CD4-positive, alpha-beta memory T cell (primary cell): Measurements from ENCODE around the gene HVCN1. TPM values are rescaled to one million over a fixed set of nuclear protein-coding genes. Genes with fewer than 3 reads are reported as not detected.

ENCODE experiments used
- CTCF ChIA-PET: fragments of 350-600 bp; sonication (Branson Sonifier 250); formaldehyde crosslinking; loops from one replicate; lab custom pipeline; 2021; ENCODE audit warnings: inconsistent platforms; ENCODE audit not compliant: partially characterized antibody; lab: Charles Lee
- POLR2A ChIA-PET: fragments of 350-600 bp; sonication (Branson Sonifier 250); formaldehyde crosslinking; loops from one replicate; lab custom pipeline; 2021; ENCODE audit not compliant: partially characterized antibody; lab: Charles Lee
- DNase-seq, 5 donors: peaks; one replicate each; pipeline versions ENCODE4 v3.0.0 to v3.0.0-alpha.2; 2020 to 2022; ENCODE audit warnings: mixed read lengths in 1 of 5
- H3K27ac ChIP-seq: one replicate; pipeline ENCODE4 v1.7.0; 2013; ENCODE audit warnings: low read depth, low read length
- H3K27me3 ChIP-seq: 2 replicates; pipeline ENCODE4 v1.7.0; 2013; ENCODE audit warnings: mild to moderate bottlenecking, low read length, moderate library complexity; ENCODE audit not compliant: insufficient read depth
- H3K36me3 ChIP-seq: 2 replicates; pipeline ENCODE4 v1.7.0; 2013; ENCODE audit warnings: mild to moderate bottlenecking, low read length, moderate library complexity; ENCODE audit not compliant: insufficient read depth
- H3K4me1 ChIP-seq: 2 replicates; pipeline ENCODE4 v1.7.0; 2013; ENCODE audit warnings: mild to moderate bottlenecking, low read length, moderate library complexity; ENCODE audit not compliant: insufficient read depth
- H3K4me3 ChIP-seq, 2 donors: one replicate each; pipeline ENCODE4 v1.7.0; 2013; ENCODE audit warnings: low read length in 2 of 2, mild to moderate bottlenecking in 1 of 2
- H3K9me3 ChIP-seq, 2 donors: one replicate each; pipeline ENCODE4 v1.7.0; 2013; ENCODE audit warnings: low read length in 2 of 2, control low read depth in 1 of 2; ENCODE audit not compliant: control insufficient read depth in 1 of 2
- H3K27ac Mint-ChIP-seq, 7 donors: one replicate each; pipeline ENCODE4 v1.8.0; 2020 to 2021; ENCODE audit warnings: mixed read lengths in 7 of 7, mild to moderate bottlenecking in 6 of 7, inconsistent platforms in 3 of 7, moderate library complexity in 3 of 7
- H3K27me3 Mint-ChIP-seq, 2 donors: one replicate each; pipeline ENCODE4 v1.8.0; 2020 to 2021; ENCODE audit warnings: mixed read lengths in 2 of 2
- H3K36me3 Mint-ChIP-seq, 2 donors: one replicate each; pipeline ENCODE4 v1.8.0; 2020 to 2021; ENCODE audit warnings: mixed read lengths in 2 of 2, inconsistent platforms in 1 of 2, mild to moderate bottlenecking in 1 of 2
- H3K4me1 Mint-ChIP-seq, 4 donors: one replicate each; pipeline ENCODE4 v1.8.0; 2020 to 2021; ENCODE audit warnings: mixed read lengths in 4 of 4, mild to moderate bottlenecking in 1 of 4
- H3K4me3 Mint-ChIP-seq, 8 donors: one replicate each; pipeline ENCODE4 v1.8.0; 2020 to 2021; ENCODE audit warnings: mixed read lengths in 8 of 8, mild to moderate bottlenecking in 7 of 8, moderate library complexity in 6 of 8, inconsistent platforms in 3 of 8
- H3K9me3 Mint-ChIP-seq, 8 donors: one replicate each; pipeline ENCODE4 v1.8.0; 2020 to 2021; ENCODE audit warnings: mixed read lengths in 8 of 8, mild to moderate bottlenecking in 5 of 8, inconsistent platforms in 3 of 8, moderate library complexity in 1 of 8
- intact Hi-C: fragments of 100-400 bp; cut with micrococcal nuclease; formaldehyde crosslinking; loops from one replicate; pipeline ENCODE4 v1.15.1; 2023
- polyA plus RNA-seq, 2 donors: library from polyadenylated mRNA; unstranded; fragments of 300-500 nt; fragmentation: Illumina TruSeq; gene quantifications; one replicate each; pipeline ENCODE4 v1.2.3, GENCODE V29; 2021
- total RNA-seq, 2 experiments: library from RNA; stranded (reverse); gene quantifications; one replicate each; pipeline ENCODE4 v1.2.3, GENCODE V29; 2021

The HVCN1 gene
- total and polyA plus RNA-seq, 4 experiments from 2014 or later, result 6.4 to 16.4 (median 7.6) TPM

DNA sequence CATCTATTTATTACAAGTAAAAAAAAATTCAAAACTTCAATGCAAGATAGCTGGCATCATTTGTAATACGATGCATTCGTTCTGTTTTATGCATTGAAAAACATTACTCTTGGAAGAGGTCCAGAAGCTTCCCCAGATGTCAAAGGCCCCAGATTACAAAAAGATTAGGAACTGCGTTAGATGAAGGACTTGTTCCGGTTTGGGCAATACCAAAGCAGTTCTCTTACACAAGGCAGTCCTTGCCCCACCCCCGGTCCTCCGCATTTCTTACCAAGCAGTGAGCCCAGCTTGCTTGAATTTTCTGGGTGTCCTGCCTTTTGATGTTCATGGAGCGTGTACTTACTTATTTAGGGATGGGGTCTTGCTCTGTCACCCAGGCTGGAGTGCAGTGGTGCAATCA lies 4.8 kb upstream of the HVCN1 start:
- Mint-ChIP-seq H3K36me3 (peaks cover 0 to 3% of the 10 kb centered on the region in 2 donors), H3K4me1 (peaks cover 13 to 28% (median 17%) of the 10 kb centered on the region in 4 donors), H3K9me3 (no peaks in the 10 kb centered on the region), H3K4me3 (no peak overlapping the region), H3K27ac (no peak overlapping the region), H3K27me3 (no peaks in the 10 kb centered on the region)
- Histone ChIP-seq H3K36me3 (no peaks in the 10 kb centered on the region), H3K27ac (no peak overlapping the region), H3K4me3 (no peak overlapping the region), H3K27me3 (no peaks in the 10 kb centered on the region), H3K4me1 (peaks cover 21% of the 10 kb centered on the region), H3K9me3 (no peaks in the 10 kb centered on the region)
- CTCF ChIA-PET, result interaction anchor here (0.6 kb wide), 1 partner anchor 189 kb away, joined by 3 read pairs; no protein-coding TSS in a partner anchor
- DNase-seq, result no peak
- intact Hi-C loops, result no loop called here
- POLR2A ChIA-PET, result interaction anchor here (1.0 kb wide), 1 partner anchor 23 kb away, joined by 3 read pairs; no protein-coding TSS in a partner anchor

DNA sequence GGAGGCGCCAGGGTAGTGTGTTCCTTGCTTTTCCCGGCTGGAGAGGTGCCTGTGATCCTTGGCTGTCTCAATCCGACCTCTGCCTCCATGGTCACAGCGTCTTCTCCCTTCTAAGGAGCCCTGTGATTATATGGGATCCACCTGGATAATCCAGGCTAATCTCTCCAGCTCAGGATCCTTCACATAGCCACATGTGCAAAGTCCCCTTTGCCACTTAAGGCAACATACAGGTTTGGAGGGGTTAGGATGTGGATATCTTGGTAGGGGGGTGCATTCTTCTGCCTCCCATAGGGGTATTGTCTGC lies 1.2 kb upstream of the HVCN1 start:
- Mint-ChIP-seq H3K27me3 (peaks cover 0 to 5% of the 10 kb centered on the region in 2 donors), H3K4me1 (peaks cover 15 to 40% (median 26%) of the 10 kb centered on the region in 4 donors), H3K27ac (peak overlapping the region in 5 of 7 donors; percentile 82 to 95 (median 88)), H3K4me3 (peak overlapping the region; percentile 84 to 97 (median 90)), H3K36me3 (peaks cover 3 to 14% of the 10 kb centered on the region in 2 donors), H3K9me3 (peaks cover 0 to 4% (median 0%) of the 10 kb centered on the region in 8 donors)
- intact Hi-C loops, result no loop called here
- H3K36me3 ChIP-seq, result no peaks in the 10 kb centered on the region
- H3K27me3 ChIP-seq, result no peaks in the 10 kb centered on the region
- no peak for DNase-seq
- no peak overlapping the region for H3K4me3 ChIP-seq
- H3K9me3 ChIP-seq, result no peaks in the 10 kb centered on the region
- ChIA-PET CTCF (interaction anchor here (1.2 to 1.4 kb wide), 3 partner anchors 89 to 240 kb away, joined by 3 to 6 read pairs (median 5); partner anchors contain the start of gene ARPC3), POLR2A (interaction anchor here (0.6 to 2.1 kb wide), 12 partner anchors 8 to 291 kb away, joined by 3 to 15 read pairs (median 3); partner anchors contain the start of genes ARPC3 and TCTN1)
- peaks cover 24% of the 10 kb centered on the region for H3K4me1 ChIP-seq
- peak overlapping the region; percentile 63 for H3K27ac ChIP-seq

DNA sequence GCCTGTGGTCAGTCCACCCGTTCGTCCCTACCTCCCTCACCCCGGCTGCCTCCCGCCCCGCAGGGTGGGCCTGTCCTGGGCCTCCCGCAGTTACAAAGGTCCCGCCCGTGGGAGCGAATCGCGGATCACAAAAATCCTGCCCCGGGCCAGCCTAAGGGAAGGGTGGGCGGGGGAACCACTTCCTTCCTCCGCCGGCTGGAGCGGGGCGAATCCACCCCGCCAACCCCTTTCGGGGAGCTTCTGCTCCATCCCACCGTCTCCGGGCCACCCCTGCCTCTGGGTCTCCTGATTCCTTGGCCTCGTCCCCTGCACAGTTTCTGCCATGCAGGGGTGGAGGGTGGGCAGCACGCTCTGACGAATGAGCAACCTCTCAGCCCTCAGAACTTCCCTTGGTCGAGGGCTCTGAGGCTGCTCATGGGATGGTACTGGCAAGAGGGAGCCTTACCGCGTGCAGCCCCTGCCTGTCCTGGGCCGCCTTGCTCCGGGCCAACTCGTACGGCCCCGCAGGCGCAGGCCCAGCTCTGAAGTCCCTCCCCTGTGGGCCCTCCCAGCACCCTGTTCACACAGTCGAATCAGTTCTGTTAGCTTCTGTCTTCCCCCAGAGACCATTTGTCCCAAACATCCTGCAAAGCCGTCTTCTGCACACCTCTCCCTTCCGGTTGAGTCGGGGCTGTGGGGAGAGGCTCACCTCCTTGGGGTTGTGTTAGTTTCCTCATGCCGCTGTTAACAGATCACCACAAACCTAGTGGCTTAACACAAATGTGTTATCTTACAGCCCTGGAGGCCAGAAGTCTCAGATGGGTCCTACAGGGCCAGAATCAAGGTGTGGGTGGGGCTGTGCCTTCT lies 589 bp upstream of the HVCN1 start:
- H3K9me3 ChIP-seq, result no peaks in the 10 kb centered on the region
- H3K27ac ChIP-seq, result peak overlapping the region; percentile 63
- intact Hi-C loops, result no loop called here
- peak; percentile 43 to 62 (median 51) for DNase-seq
- Mint-ChIP-seq H3K27ac (peak overlapping the region; percentile 70 to 95 (median 87)), H3K27me3 (peaks cover 0 to 5% of the 10 kb centered on the region in 2 donors), H3K9me3 (peaks cover 0 to 4% (median 0%) of the 10 kb centered on the region in 8 donors), H3K4me1 (peaks cover 15 to 43% (median 26%) of the 10 kb centered on the region in 4 donors), H3K36me3 (peaks cover 3 to 18% of the 10 kb centered on the region in 2 donors), H3K4me3 (peak overlapping the region; percentile 84 to 97 (median 90))
- H3K4me1 ChIP-seq, result peaks cover 24% of the 10 kb centered on the region
- H3K36me3 ChIP-seq, result no peaks in the 10 kb centered on the region
- no peaks in the 10 kb centered on the region for H3K27me3 ChIP-seq
- CTCF ChIA-PET, result interaction anchor here (0.6 to 1.4 kb wide), 4 partner anchors 8 to 239 kb away, joined by 3 to 6 read pairs (median 4); partner anchors contain the start of gene ARPC3
- peak overlapping the region; percentile 36 to 70 for H3K4me3 ChIP-seq
- POLR2A ChIA-PET, result interaction anchor here (0.6 to 2.1 kb wide), 12 partner anchors 9 to 291 kb away, joined by 3 to 15 read pairs (median 3); partner anchors contain the start of genes ARPC3 and TCTN1

DNA sequence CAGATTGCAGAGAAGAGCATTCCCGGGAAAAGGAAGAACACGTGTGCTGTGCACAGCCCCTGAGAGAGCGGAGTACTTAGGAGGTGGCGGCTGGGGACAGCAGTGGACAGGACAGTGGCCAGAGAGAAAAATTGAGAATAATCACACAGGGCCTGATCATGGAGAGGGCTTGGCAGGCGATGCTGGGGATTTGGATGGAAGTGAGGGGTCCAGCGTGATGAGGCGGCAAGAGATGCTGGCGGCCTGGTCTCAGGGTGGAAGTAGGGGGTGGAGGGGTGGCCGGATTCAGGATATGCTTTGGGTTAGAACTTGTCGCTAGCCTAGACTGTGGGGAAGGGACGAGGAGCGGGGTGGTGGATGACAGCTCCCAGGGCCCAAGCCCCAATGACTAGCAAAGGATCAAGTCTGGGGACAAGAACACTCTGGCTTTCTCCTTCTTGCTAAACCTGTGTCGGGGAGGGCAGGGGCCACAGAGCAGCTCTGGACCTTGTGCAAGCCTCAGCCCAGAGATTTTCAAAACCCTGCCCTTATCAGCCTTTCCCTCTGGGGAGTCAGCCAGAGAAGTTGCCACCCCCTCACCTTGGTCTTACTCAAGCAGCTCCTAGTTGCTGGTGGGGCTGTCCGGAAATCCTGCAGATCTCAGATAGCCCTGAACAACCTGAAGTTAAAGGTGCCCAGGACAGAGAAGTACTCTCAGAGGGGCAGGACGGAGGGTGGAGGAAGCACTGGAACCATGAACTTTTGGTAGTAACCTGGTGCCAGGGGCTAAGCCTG lies 1.3 kb downstream of the HVCN1 start:
- peaks cover 0 to 4% (median 0%) of the 10 kb centered on the region in 8 donors for H3K9me3 Mint-ChIP-seq

DNA sequence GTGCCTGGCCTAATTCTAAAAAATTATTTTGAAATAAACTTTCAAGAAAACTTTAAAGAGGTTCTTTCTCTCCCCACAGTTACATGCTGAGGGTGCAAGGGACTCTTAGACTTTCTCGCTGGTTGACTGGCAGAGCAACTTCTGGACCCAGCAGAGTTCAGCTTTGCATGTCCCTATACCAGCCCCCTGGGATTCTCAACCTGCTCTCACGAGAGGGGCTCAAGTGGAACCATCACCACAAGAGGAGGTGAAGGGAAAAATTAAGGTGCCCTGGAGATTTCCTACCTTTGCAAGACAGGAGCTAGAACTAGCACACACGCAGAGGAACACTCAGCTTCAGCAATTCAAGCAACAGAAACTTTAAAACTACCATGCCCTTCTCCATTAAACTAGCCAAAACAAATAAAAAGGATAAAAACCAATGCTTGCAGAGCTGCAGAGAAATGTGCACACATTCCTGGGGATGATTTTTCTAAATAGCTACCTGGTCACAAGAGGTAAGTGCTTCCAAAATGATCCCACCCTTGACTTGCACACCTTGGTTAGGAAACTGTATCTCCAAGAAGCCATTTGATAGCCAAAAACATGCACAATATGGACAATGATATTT lies 2.5 kb downstream of the HVCN1 start:
- POLR2A ChIA-PET, result interaction anchor here (1.0 kb wide), 1 partner anchor 11 kb away, joined by 3 read pairs; no protein-coding TSS in a partner anchor
- Histone ChIP-seq H3K36me3 (no peaks in the 10 kb centered on the region), H3K27ac (no peak overlapping the region), H3K9me3 (no peaks in the 10 kb centered on the region), H3K27me3 (no peaks in the 10 kb centered on the region), H3K4me1 (peaks cover 24% of the 10 kb centered on the region), H3K4me3 (no peak overlapping the region)
- intact Hi-C loops, result no loop called here
- Mint-ChIP-seq H3K4me3 (peak overlapping the region in 3 of 8 donors; percentile 62 to 84 (median 75)), H3K27ac (peak overlapping the region in 2 of 7 donors; percentile 66 to 72), H3K9me3 (peaks cover 0 to 4% (median 0%) of the 10 kb centered on the region in 8 donors), H3K27me3 (peaks cover 0 to 5% of the 10 kb centered on the region in 2 donors), H3K36me3 (peaks cover 6 to 24% of the 10 kb centered on the region in 2 donors), H3K4me1 (peaks cover 15 to 48% (median 25%) of the 10 kb centered on the region in 4 donors)
- no peak for DNase-seq
- CTCF ChIA-PET, result interaction anchor here (0.9 to 2.4 kb wide), 2 partner anchors 9 to 135 kb away, joined by 3 to 5 read pairs; no protein-coding TSS in a partner anchor

More for the DNA sequence above, 1.3 kb downstream of the HVCN1 start:
- ChIA-PET POLR2A (interaction anchor here (1.0 kb wide), 1 partner anchor 10 kb away, joined by 3 read pairs; no protein-coding TSS in a partner anchor), CTCF (no interaction called here)
- H3K27me3 Mint-ChIP-seq, result peaks cover 0 to 5% of the 10 kb centered on the region in 2 donors
- H3K4me3 Mint-ChIP-seq, result peak overlapping the region; percentile 75 to 87 (median 84)
- peaks cover 3 to 24% of the 10 kb centered on the region in 2 donors for H3K36me3 Mint-ChIP-seq
- peaks cover 24% of the 10 kb centered on the region for H3K4me1 ChIP-seq
- H3K27me3 ChIP-seq, result no peaks in the 10 kb centered on the region
- DNase-seq, result peak in 1 of 5 donors; percentile 36
- H3K4me3 ChIP-seq, result no peak overlapping the region
- no peak overlapping the region for H3K27ac ChIP-seq
- H3K9me3 ChIP-seq, result no peaks in the 10 kb centered on the region
- peak overlapping the region in 5 of 7 donors; percentile 17 to 70 (median 53) for H3K27ac Mint-ChIP-seq
- H3K36me3 ChIP-seq, result no peaks in the 10 kb centered on the region
- H3K4me1 Mint-ChIP-seq, result peaks cover 15 to 43% (median 26%) of the 10 kb centered on the region in 4 donors
- intact Hi-C loops, result no loop called here

DNA sequence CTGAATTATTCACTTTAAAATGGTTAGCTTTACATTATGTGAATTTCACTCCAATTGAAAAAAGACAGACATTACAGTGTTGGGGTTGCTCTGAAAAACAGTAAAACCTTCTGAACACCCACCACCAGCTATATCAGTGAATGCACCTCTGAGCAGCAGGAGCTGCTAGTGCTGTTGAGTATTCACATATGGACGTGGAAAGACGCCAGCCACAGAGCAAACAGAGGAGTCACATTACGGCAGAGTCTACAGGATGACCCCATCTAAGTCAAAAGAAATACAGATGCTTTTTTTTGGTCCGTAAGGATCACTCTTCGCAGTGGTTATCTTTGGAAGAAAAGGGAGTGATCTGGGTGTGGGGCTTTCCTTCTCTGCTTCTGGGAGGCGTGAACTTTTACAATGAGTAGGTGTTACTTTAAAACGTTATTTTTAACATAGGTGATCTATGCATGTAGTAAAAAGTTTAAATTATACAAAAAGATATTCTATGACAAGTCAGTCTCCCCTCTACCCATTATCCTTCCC lies 4.5 kb downstream of the HVCN1 start:
- Histone ChIP-seq H3K9me3 (no peaks in the 10 kb centered on the region), H3K4me3 (no peak overlapping the region), H3K27me3 (no peaks in the 10 kb centered on the region), H3K36me3 (no peaks in the 10 kb centered on the region), H3K27ac (no peak overlapping the region), H3K4me1 (peaks cover 13% of the 10 kb centered on the region)
- DNase-seq, result no peak
- Mint-ChIP-seq H3K36me3 (peaks cover 4 to 24% of the 10 kb centered on the region in 2 donors), H3K4me1 (peaks cover 6 to 40% (median 14%) of the 10 kb centered on the region in 4 donors), H3K9me3 (peaks cover 0 to 4% (median 0%) of the 10 kb centered on the region in 8 donors), H3K27me3 (peaks cover 0 to 5% of the 10 kb centered on the region in 2 donors), H3K4me3 (peak overlapping the region in 1 of 8 donors; percentile 27), H3K27ac (no peak overlapping the region)
- intact Hi-C loops, result no loop called here
- ChIA-PET POLR2A (no interaction called here), CTCF (interaction anchor here (2.4 kb wide), 1 partner anchor 11 kb away, joined by 5 read pairs; no protein-coding TSS in a partner anchor)
